ENCODE data around the gene MEN1. TPM values are rescaled to one million over a fixed set of nuclear protein-coding genes. Genes with fewer than 3 reads are reported as not detected.
A peak's percentile ranks its signal among the peaks of the same experiment; 100 is the strongest.

Gene MEN1
- total RNA-seq, 2 donors from 2014 or later = 21.1 to 45.5 TPM

DNA sequence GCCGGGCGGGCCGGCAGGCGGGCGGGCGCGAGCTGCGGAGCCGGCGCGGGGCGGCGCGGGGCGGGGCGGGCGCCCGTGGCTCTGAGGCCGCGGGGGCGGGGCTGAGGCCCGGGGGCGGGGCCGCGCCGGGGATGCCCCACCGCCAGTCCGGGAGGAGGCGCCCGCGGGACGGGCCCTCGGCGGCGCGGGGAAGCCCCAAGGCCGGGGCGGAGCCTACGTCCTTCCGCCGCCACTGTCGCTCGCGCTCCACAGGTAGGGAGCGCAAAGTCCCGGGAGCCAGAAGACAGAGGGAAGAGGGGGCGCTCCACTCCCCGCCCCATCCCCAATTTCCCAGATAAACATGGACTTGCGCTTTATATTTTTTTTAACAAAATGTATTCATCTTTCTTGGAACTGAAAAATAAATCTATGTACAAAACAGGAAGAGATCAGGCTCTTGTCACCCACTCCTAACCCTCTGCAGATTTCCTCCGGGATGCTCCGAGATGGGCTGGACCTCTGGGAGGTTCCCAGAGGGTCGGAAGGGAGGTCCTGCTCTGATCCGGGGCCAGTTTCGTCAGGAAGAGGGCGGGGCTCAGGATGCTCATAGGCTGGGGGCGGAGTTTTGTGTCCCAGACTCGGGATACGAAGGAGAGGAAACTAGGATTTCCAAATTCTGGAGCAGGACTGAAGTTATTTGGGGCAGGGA lies 7.0 kb downstream of the MEN1 start, which contains the start of gene MAP4K2:
TSS of gene MAP4K2 (minus strand) at position 57 of the 688 bp plus-strand sequence. CDS start 65 bp downstream, outside the sequence.
- H3K36me3 ChIP-seq = no peaks in the 10 kb centered on the region
- TF ChIP-seq, protein P1, sequence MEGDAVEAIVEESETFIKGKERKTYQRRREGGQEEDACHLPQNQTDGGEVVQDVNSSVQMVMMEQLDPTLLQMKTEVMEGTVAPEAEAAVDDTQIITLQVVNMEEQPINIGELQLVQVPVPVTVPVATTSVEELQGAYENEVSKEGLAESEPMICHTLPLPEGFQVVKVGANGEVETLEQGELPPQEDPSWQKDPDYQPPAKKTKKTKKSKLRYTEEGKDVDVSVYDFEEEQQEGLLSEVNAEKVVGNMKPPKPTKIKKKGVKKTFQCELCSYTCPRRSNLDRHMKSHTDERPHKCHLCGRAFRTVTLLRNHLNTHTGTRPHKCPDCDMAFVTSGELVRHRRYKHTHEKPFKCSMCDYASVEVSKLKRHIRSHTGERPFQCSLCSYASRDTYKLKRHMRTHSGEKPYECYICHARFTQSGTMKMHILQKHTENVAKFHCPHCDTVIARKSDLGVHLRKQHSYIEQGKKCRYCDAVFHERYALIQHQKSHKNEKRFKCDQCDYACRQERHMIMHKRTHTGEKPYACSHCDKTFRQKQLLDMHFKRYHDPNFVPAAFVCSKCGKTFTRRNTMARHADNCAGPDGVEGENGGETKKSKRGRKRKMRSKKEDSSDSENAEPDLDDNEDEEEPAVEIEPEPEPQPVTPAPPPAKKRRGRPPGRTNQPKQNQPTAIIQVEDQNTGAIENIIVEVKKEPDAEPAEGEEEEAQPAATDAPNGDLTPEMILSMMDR (IDR thresholded peaks at IDR 0.05) = no peak
- no peaks in the 10 kb centered on the region for H3K9me3 ChIP-seq
- peak within 1 kb of the TSS; percentile 82 for H3K27ac ChIP-seq
- H3K27me3 ChIP-seq = no peaks in the 10 kb centered on the region
- DNase-seq = peak; percentile 88
- H3K9ac ChIP-seq (ENCODE audit: low read depth in 2 of 2, low read length in 2 of 2) = peak within 1 kb of the TSS; percentile 46 to 58
- peak within 1 kb of the TSS; percentile 54 for H3K4me3 ChIP-seq
- intact Hi-C loops (cut with DNase I) = no loop called here
- peaks cover 15% of the 10 kb centered on the region for H3K4me1 ChIP-seq

DNA sequence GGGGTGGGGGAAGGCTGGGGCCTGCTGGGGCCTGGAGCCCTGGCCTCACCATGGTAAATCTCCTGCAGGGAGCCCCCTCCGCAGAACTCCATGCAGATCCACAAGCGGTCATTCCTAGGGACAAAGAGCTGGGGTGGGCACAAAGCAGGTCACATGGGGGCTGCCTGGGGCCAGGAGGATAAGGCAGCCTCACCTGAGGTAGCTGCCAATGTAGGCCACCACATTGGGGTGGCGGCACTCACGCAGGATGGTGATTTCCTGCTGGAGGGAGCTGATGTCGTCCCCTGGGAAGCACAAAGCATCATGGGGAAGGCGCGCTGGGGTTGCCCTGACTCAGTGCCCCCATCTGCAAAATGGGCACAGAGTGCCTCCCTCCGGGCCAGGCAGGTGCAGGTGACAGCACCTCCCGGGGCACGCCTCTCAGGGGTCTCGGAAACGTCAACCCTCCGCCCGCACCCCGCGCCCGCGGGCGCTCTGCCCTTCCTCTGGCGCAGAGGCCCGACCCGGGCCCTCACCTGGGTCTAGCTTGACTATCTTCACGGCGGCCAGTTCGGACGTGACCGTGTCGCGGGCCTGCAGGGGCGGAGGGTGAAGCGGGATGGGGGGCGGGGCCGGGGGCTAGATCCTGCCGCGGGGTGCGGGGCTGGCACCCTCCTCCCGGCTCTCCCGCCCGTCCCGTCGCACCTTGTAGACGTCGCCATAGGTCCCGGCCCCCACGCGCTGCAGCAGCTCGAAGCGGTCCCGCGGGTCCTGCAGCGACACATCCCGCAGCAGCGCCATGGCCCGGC lies 7.8 kb downstream of the MEN1 start:
- peak overlapping the region; percentile 46 to 58 for H3K9ac ChIP-seq (ENCODE audit: low read depth in 2 of 2, low read length in 2 of 2)
- intact Hi-C loops (cut with DNase I) = no loop called here
- DNase-seq = peak; percentile 38
- H3K4me1 ChIP-seq = peaks cover 15% of the 10 kb centered on the region
- peak overlapping the region; percentile 46 for H3K4me3 ChIP-seq
- no peaks in the 10 kb centered on the region for H3K9me3 ChIP-seq
- peak overlapping the region; percentile 16 for H3K27ac ChIP-seq
- no peaks in the 10 kb centered on the region for H3K36me3 ChIP-seq
- H3K27me3 ChIP-seq = no peaks in the 10 kb centered on the region
- TF ChIP-seq, protein P1 (IDR thresholded peaks at IDR 0.05) = no peak

DNA sequence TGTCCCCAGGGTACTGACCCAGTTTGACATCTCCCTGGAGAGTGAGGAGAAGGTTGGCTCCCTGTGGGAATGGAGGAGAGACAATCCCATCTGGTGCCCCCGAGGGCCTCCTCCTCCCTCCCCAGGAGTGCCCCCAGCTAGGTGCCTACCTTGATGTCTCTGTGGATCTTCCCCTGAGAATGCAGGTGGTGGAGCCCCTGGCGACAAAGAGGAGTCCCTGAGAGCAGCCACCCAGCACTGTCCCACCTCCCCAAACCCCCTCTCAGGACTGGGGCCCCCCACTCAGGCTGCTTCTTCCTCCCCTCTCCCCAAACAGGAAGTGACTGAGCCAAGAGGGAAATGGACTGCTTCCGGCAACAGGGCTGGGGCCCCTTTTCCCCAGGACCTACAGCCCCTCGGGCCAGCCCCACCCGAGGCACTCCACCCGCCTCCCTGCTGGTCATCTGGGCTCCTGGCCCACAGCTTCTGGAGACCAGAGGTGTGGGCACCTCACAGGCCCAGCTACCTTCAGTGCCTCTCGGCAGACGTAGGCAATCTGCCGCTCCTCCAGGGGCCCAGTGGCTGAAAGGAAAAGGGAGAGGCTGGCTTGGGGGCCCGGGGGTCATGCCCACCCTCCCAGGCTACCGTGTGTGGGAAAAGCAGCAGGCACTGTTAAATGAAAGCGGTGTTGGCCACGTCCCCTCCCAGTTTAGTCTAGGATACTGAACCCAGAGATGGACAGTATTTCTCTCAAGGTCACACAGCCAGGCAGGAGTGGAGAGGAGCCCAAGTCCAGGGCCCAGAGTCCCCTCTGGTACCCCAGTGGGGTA lies 8.6 kb downstream of the MEN1 start:
- no peaks in the 10 kb centered on the region for H3K9me3 ChIP-seq
- no peak overlapping the region for H3K27ac ChIP-seq
- peaks cover 15% of the 10 kb centered on the region for H3K4me1 ChIP-seq
- peak overlapping the region in 1 of 2 donors; percentile 46 for H3K9ac ChIP-seq (ENCODE audit: low read depth in 2 of 2, low read length in 2 of 2)
- no peaks in the 10 kb centered on the region for H3K27me3 ChIP-seq
- peak overlapping the region; percentile 46 for H3K4me3 ChIP-seq
- no peaks in the 10 kb centered on the region for H3K36me3 ChIP-seq
- TF ChIP-seq, protein P1 (IDR thresholded peaks at IDR 0.05) = no peak
- DNase-seq = no peak
- intact Hi-C loops (cut with DNase I) = no loop called here

DNA sequence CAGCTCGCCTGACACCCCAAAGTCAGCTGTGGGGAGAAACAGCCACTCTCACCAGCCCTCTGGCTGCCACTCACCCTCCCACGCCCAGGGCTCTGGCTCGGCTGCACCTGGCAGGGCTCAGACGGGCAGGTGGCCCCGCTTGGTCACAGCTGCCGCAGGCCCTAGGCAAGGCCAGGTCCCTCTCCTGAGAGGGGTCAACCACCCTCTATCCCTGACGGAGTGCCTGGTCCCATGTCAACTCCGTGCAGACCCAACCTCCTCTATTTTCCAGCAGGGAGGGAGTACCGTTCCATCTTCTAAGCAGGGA lies 9.2 kb downstream of the MEN1 start:
- H3K4me3 ChIP-seq = no peak overlapping the region
- no peaks in the 10 kb centered on the region for H3K27me3 ChIP-seq
- no peak overlapping the region for H3K27ac ChIP-seq
- H3K4me1 ChIP-seq = peaks cover 15% of the 10 kb centered on the region
- TF ChIP-seq, protein P1 (IDR thresholded peaks at IDR 0.05) = no peak
- no peaks in the 10 kb centered on the region for H3K36me3 ChIP-seq
- no peaks in the 10 kb centered on the region for H3K9me3 ChIP-seq
- intact Hi-C loops (cut with DNase I) = no loop called here
- H3K9ac ChIP-seq (ENCODE audit: low read depth in 2 of 2, low read length in 2 of 2) = no peak overlapping the region
- DNase-seq = no peak

Data from colonic mucosa (tissue), 4 donors.